ENCODE results near the gene FICD.

The FICD gene

GRCh38 chr12:108479364-108480070 is 35.6 kb upstream of the FICD start:
- Histone ChIP-seq H3K4me3 (ENCODE audit: severe bottlenecking) (no peak overlapping the region), H3K9me3 (ENCODE audit: severe bottlenecking) (no peaks in the 10 kb centered on the region), H3K27me3 (ENCODE audit: insufficient read depth, poor library complexity, severe bottlenecking) (no peaks in the 10 kb centered on the region), H3K4me1 (ENCODE audit: insufficient read depth, poor library complexity, severe bottlenecking) (peaks cover 24% of the 10 kb centered on the region), H3K36me3 (ENCODE audit: low read depth) (no peaks in the 10 kb centered on the region), H3K27ac (ENCODE audit: poor library complexity, severe bottlenecking) (no peak overlapping the region)
- no peak for DNase-seq (ENCODE audit: low spot score)
- no peak for ATAC-seq (ENCODE audit: low read depth)
- no peak for TF ChIP-seq CTCF (IDR thresholded peaks at IDR 0.05; ENCODE audit: poor library complexity, severe bottlenecking)

GRCh38 chr12:108482717-108483212 is 32.3 kb upstream of the FICD start:
- Histone ChIP-seq H3K4me3 (ENCODE audit: severe bottlenecking) (no peak overlapping the region), H3K36me3 (ENCODE audit: low read depth) (no peaks in the 10 kb centered on the region), H3K9me3 (ENCODE audit: severe bottlenecking) (no peaks in the 10 kb centered on the region), H3K4me1 (ENCODE audit: insufficient read depth, poor library complexity, severe bottlenecking) (peaks cover 24% of the 10 kb centered on the region), H3K27me3 (ENCODE audit: insufficient read depth, poor library complexity, severe bottlenecking) (no peaks in the 10 kb centered on the region), H3K27ac (ENCODE audit: poor library complexity, severe bottlenecking) (peak overlapping the region; percentile 94)
- TF ChIP-seq CTCF (IDR thresholded peaks at IDR 0.05; ENCODE audit: poor library complexity, severe bottlenecking): no peak
- peak; percentile 87 for ATAC-seq (ENCODE audit: low read depth)
- DNase-seq (ENCODE audit: low spot score): peak; percentile 78

- DNase-seq (ENCODE audit: low spot score): no peak
Measured at GRCh38 chr12:108483213-108484059, 31.6 kb upstream of the FICD start.

GRCh38 chr12:108484431-108484830 is 30.6 kb upstream of the FICD start:
- Histone ChIP-seq H3K36me3 (ENCODE audit: low read depth) (no peaks in the 10 kb centered on the region), H3K27ac (ENCODE audit: poor library complexity, severe bottlenecking) (peak overlapping the region; percentile 94), H3K9me3 (ENCODE audit: severe bottlenecking) (no peaks in the 10 kb centered on the region), H3K27me3 (ENCODE audit: insufficient read depth, poor library complexity, severe bottlenecking) (no peaks in the 10 kb centered on the region), H3K4me3 (ENCODE audit: severe bottlenecking) (no peak overlapping the region), H3K4me1 (ENCODE audit: insufficient read depth, poor library complexity, severe bottlenecking) (peaks cover 24% of the 10 kb centered on the region)
- no peak for TF ChIP-seq CTCF (IDR thresholded peaks at IDR 0.05; ENCODE audit: poor library complexity, severe bottlenecking)
- ATAC-seq (ENCODE audit: low read depth): no peak
- DNase-seq (ENCODE audit: low spot score): no peak

More at GRCh38 chr12:108483213-108484059, 31.6 kb upstream of the FICD start:
- H3K4me3 ChIP-seq (ENCODE audit: severe bottlenecking): no peak overlapping the region
- no peaks in the 10 kb centered on the region for H3K9me3 ChIP-seq (ENCODE audit: severe bottlenecking)
- no peak for TF ChIP-seq CTCF (IDR thresholded peaks at IDR 0.05; ENCODE audit: poor library complexity, severe bottlenecking)
- peak overlapping the region; percentile 94 for H3K27ac ChIP-seq (ENCODE audit: poor library complexity, severe bottlenecking)
- peak; percentile 38 for ATAC-seq (ENCODE audit: low read depth)
- no peaks in the 10 kb centered on the region for H3K36me3 ChIP-seq (ENCODE audit: low read depth)
- no peaks in the 10 kb centered on the region for H3K27me3 ChIP-seq (ENCODE audit: insufficient read depth, poor library complexity, severe bottlenecking)
- peaks cover 24% of the 10 kb centered on the region for H3K4me1 ChIP-seq (ENCODE audit: insufficient read depth, poor library complexity, severe bottlenecking)

Measured in RWPE2 (cell line).